Kidney (tissue), 14 donors: ENCODE data around the gene C19orf25. TPM values are rescaled to one million over a fixed set of nuclear protein-coding genes. Genes with fewer than 3 reads are reported as not detected.

Source experiments
- DNase-seq, 5 donors: peaks; one replicate each; pipeline ENCODE4 v3.0.0-alpha.2; 2013 to 2020
- FAIRE-seq: peaks from 2 replicates; lab custom pipeline; 2012; peaks lifted over from hg19 to GRCh38; lab: Jason Lieb, UNC
- H3K27ac ChIP-seq, 2 donors: one replicate each; pipeline ENCODE4 v1.7.0; 2013; ENCODE audit warnings: low read depth in 2 of 2, low read length in 2 of 2, inconsistent platforms in 1 of 2
- H3K27me3 ChIP-seq: one replicate; pipeline ENCODE4 v1.7.1; 2013; ENCODE audit warnings: low read length, inconsistent platforms; ENCODE audit not compliant: control insufficient read depth, insufficient read depth
- H3K36me3 ChIP-seq, 3 donors: one replicate each; pipeline versions ENCODE4 v1.7.0 to v1.7.1; 2013; ENCODE audit warnings: low read length in 3 of 3, control low read depth in 1 of 3, inconsistent platforms in 1 of 3; ENCODE audit not compliant: insufficient read depth in 3 of 3, control insufficient read depth in 2 of 3
- H3K4me1 ChIP-seq, 3 donors: one replicate each; pipeline versions ENCODE4 v1.7.0 to v1.7.1; 2013; ENCODE audit warnings: low read length in 3 of 3, inconsistent platforms in 1 of 3, low read depth in 1 of 3; ENCODE audit not compliant: control insufficient read depth in 2 of 3, insufficient read depth in 2 of 3
- H3K4me3 ChIP-seq, 3 donors: one replicate each; pipeline versions ENCODE4 v1.7.0 to v1.8.1; 2013; ENCODE audit warnings: low read length in 3 of 3, control low read depth in 1 of 3, inconsistent platforms in 1 of 3
- H3K9ac ChIP-seq, 3 donors: one replicate each; pipeline versions ENCODE4 v1.7.0 to v1.7.1; 2013; ENCODE audit warnings: low read length in 3 of 3, control low read depth in 1 of 3, inconsistent platforms in 1 of 3
- H3K9me3 ChIP-seq, 3 donors: one replicate each; pipeline versions ENCODE4 v1.7.0 to v1.7.1; 2013; ENCODE audit warnings: low read length in 3 of 3, control low read depth in 1 of 3, inconsistent platforms in 1 of 3; ENCODE audit not compliant: control insufficient read depth in 2 of 3, insufficient read depth in 1 of 3
- intact Hi-C: fragments of 100-400 bp; cut with DNase I; formaldehyde crosslinking; loops from one replicate; pipeline ENCODE4 v1.11.1; 2022
- polyA plus RNA-seq: library from polyadenylated mRNA; stranded (reverse); fragments of 350-450 nt; fragmentation: Illumina TruSeq; extraction: RNeasy Lipid Tissue Mini Kit (QIAGEN cat#74804); gene quantifications from one replicate; pipeline ENCODE4 v1.2.3, GENCODE V29; 2014; ENCODE audit warnings: low read depth, low replicate concordance; ENCODE audit not compliant: insufficient read depth
- total RNA-seq: library from RNA; stranded (reverse); fragmentation: NEBNext Ultra II Directional; extraction: Animal tissue kit (Norgen Biotek cat#: 25700); gene quantifications from one replicate; pipeline ENCODE4 v1.2.1, GENCODE V29; 2021
- TF ChIP-seq, protein P1 (sequence below): IDR thresholded peaks from 3 replicates; pipeline ENCODE4 v1.5.1; 2012; ENCODE audit warnings: mild to moderate bottlenecking, moderate library complexity, borderline replicate concordance; ENCODE audit not compliant: insufficient read depth; ENCODE audit errors: extremely low read depth
- donor health status: control.
- donor health status: control.
- donor health status: control.
- donor health status: control.
- donor health status: control.
- donor health status: DM: yes; HTN: yes; CAD: no.
- donor health status: Normal renal cell carcinoma (clear cell type).

The C19orf25 gene
- total and polyA plus RNA-seq, 2 donors from 2014 or later: 32.5 to 50.9 TPM

DNA sequence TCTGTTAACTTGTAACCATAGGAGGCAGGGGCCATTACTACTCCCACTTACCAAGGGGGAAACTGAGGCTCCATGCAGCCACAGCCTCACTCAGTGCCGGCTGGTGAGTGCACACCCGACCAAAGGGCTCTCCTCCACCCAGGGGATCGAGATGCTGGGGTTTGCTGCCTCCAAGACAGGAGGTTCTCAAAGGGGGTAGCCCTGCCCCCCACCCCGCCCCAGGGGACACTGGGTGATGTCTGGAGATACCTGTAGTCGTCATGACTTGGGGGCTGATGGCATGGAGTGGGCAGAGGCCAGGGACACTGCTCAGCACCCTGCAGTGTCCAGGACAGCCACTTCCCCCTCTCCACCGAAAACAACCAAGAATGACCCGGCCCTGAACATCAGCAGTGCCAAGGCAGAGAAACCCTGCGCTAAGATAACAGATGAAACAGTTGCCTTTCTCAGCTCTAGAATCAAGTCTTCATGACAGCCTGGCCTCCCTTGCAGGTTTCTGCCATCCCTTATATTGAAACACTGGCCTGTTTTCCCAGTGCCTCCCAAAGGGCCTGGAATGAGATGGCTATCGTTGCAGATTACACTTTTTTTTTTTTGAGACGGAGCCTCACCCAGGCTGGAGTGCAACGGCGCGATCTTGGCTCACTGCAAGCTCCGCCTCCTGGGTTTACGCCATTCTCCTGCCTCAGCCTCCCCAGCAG lies 15.2 kb upstream of the C19orf25 start:
- TF ChIP-seq, protein P1, sequence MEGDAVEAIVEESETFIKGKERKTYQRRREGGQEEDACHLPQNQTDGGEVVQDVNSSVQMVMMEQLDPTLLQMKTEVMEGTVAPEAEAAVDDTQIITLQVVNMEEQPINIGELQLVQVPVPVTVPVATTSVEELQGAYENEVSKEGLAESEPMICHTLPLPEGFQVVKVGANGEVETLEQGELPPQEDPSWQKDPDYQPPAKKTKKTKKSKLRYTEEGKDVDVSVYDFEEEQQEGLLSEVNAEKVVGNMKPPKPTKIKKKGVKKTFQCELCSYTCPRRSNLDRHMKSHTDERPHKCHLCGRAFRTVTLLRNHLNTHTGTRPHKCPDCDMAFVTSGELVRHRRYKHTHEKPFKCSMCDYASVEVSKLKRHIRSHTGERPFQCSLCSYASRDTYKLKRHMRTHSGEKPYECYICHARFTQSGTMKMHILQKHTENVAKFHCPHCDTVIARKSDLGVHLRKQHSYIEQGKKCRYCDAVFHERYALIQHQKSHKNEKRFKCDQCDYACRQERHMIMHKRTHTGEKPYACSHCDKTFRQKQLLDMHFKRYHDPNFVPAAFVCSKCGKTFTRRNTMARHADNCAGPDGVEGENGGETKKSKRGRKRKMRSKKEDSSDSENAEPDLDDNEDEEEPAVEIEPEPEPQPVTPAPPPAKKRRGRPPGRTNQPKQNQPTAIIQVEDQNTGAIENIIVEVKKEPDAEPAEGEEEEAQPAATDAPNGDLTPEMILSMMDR: no peak
- Histone ChIP-seq H3K4me1 (peaks cover 0 to 8% (median 0%) of the 10 kb centered on the region in 3 donors), H3K9me3 (no peaks in the 10 kb centered on the region), H3K36me3 (no peaks in the 10 kb centered on the region), H3K9ac (no peak overlapping the region), H3K4me3 (no peak overlapping the region), H3K27ac (no peak overlapping the region), H3K27me3 (no peaks in the 10 kb centered on the region)
- DNase-seq (peak in 1 of 5 donors; percentile 48), FAIRE-seq (no peak)
- intact Hi-C loops: no loop called here

- Histone ChIP-seq H3K36me3 (no peaks in the 10 kb centered on the region), H3K4me1 (peaks cover 0 to 8% (median 0%) of the 10 kb centered on the region in 3 donors), H3K9ac (no peak overlapping the region), H3K9me3 (no peaks in the 10 kb centered on the region), H3K27ac (no peak overlapping the region), H3K27me3 (no peaks in the 10 kb centered on the region), H3K4me3 (no peak overlapping the region)
- TF ChIP-seq, protein P1: no peak
- intact Hi-C loops: no loop called here
- DNase-seq: peak in 2 of 5 donors; percentile 63 to 77
- no peak for FAIRE-seq
These were observed 13.5 kb upstream of the C19orf25 start for GRCh38 chr19:1492474-1493006.

DNA sequence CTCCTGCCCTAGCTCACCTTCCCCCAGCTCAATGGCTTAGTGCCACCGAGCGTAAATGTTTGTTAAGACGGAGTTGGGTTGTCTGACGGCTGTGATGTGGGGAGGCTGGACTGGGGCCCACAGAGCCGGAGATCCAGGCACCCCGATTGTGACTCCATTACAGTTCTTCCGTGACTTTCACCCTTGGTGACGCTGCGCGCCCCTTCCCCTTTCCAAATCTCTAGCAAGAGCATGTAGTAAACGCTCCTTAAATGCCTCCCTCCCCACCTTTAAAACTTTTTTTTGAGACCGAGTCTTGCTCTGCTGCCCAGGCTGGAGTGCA lies 12.8 kb upstream of the C19orf25 start:
- DNase-seq (peak in 3 of 5 donors; percentile 21 to 80 (median 60)), FAIRE-seq (no peak)
- no peaks in the 10 kb centered on the region for H3K36me3 ChIP-seq
- intact Hi-C loops: no loop called here
- H3K27ac ChIP-seq: no peak overlapping the region
- no peak overlapping the region for H3K9ac ChIP-seq
- H3K4me3 ChIP-seq: peak overlapping the region in 1 of 3 donors; percentile 62
- H3K9me3 ChIP-seq: no peaks in the 10 kb centered on the region
- H3K4me1 ChIP-seq: peaks cover 0 to 8% (median 0%) of the 10 kb centered on the region in 3 donors
- no peaks in the 10 kb centered on the region for H3K27me3 ChIP-seq
- TF ChIP-seq, protein P1: no peak
